ENCODE measurements around the gene HSD3B1.
"Not testable (repeated sequence)": the region's sequence is repeated elsewhere in the genome, so short reads cannot be mapped to it uniquely, and the experiment has no call there.

The HSD3B1 gene

DNA sequence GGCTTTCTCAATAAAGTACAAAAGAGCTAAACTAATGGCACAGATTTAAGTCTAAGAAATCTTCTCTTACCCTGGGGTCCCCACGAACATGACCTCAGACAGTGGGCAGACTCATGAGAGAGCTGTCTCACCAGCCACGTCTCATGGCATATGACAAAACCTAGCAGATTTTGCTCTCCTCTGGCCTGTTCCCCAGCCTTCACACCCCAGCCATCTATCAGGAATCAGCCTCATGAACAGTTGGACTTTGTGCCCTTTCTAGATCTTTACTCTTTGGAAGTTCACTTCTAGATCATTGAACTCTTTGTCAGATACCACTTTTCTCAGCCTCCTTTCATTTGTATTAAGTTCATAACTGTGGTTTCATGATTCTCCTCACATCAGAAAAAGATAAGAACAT, 14.2 kb upstream of the HSD3B1 start:
- DNase-seq = no peak

DNA sequence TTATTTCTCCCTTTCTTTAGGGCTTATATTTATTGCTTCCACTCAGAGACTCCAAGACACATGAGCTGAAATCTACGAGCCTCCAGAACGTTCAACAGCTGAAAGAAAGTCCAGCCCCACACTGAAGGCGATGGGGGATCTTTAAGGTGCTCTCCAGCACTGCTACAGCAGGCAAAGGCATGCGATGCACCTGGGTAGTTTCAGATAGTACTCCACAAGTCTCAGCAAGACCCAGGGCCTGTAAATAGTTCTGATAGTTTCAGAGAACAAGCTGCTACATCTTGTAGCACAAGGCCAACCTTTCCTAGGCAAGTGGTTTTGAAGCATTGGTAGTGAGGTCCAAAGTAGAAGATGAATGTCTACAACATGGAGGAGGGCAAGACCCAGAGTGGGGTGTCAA, 2.2 kb upstream of the HSD3B1 start:
- no peak for DNase-seq

DNA sequence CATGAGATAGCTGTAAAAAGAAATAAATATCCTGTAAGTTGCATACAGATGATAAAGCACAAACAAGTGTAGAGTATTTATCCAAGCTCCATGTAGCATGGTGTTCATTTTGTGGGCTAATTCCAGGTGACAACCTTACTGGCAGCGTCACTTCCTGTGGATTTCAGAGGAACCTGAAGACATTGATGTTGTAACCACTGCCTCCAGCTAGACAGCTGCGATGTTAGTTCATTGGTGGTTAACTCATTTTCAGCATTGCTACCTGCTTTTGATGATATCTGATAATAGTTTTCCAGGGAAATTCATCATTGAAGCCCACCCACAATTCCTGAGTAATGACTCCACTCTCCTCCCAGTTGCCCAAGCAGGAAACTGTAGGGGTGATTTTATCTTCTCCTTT, 3.0 kb downstream of the HSD3B1 start:
- no peak for DNase-seq

DNA sequence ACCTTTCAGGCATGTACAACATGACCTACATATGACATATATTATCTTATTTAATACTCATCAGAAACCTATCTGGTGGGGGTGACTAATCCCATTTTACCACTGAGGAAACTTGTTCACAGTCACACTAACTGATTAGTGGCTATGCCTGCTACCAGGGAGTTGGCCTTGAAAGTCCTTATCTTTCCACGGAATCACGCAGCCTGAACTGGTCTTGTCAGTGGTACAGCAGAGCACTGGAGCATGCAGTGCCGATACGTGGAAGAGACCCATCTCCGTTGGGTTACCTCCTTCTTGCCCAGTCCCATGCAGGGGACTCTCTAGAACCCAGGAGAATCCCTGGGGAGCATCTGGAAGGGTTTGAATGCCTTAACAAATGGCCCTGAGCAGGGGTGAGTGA, 8.2 kb downstream of the HSD3B1 start:
- DNase-seq = no peak

DNA sequence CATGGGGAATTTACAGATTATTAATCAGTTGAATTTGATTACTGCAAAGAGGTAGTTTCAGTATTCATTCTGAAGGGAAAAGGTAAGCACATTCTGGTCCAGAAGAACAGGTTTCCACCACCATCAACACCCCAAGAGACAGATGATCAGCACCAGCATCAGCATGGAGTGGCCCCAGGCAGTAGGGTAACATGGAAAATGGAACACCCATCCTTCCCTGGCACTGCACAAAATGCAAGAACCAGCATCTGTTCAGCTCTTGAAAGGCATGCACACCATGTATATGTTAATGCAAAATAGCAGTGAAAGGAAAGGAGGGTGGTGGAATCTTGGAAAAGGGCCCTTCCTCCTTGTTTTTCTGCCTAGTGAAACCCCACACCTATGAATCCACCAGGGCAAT, 9.2 kb downstream of the HSD3B1 start:
- DNase-seq = no peak

DNA sequence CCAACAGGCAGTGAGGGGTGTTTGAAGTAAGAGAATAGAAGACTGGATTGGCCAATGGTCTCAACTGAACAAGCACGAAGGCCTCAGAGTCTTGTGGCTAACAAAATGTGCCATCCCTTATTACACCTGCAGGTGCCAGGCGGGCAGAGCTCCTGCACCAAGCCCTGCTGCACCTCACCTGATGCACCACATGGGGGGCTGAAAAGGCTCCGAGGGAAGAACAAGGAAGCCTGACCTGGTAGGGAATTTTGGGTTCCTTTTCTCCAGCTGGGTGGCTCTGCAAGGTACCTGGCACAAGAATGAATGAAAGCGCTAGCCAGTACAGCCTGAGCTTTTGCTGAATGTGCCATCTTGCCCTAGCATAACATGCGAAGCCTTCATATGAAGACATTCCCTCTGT, 9.7 kb downstream of the HSD3B1 start:
- no peak for DNase-seq

DNA sequence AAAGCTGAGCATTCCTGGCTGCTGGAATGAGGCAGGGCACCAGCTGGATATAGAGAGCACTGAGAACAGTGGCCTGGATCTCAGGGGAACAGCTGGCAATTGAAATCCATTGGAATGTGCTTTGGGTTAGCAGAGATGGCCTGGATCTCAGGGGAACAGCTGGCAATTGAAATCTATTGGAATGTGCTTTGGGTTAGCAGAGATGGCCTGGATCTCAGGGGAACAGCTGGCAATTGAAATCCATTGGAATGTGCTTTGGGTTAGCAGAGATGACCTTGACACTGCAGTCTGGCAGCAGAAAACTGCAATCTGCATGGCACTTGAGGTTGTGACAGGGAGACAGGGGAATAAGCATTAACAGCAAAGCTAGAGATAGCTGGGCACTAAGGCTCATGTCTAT, 10.7 kb downstream of the HSD3B1 start:
- not testable (repeated sequence) for DNase-seq

DNA sequence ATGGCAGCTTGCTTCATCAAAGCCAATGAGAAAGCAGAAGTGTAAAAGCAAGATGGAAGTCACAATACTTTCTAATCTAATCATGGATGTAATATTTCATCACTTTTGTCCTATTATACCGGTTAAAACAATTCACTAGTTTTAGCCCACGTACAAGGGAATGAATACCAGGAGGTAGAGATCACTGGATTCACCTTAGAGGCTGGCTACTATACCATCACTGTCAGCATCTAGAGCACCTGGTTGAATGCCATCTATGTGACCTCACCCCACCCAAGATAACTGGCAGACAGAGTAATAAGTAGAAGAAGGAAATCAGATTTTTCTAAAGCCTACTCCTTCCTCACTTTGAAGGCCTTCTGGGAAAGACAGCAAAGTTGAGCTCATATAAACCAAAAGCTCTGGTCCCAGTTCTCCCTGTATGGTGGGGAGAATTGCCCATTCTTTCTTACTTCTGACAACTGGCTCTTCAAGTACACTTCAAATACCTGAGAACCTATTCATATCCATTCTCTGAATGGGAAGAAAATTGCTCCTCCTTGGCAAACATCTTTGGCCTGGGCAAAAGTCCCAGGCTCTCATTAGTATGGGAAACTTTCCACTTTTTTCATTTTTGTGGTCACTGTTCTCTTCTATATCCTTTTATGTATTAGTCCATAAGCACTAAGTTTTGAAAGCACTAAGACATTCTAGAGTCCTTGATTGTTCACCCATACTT, 24.8 kb downstream of the HSD3B1 start:
- peak; percentile 35 for DNase-seq

DNA sequence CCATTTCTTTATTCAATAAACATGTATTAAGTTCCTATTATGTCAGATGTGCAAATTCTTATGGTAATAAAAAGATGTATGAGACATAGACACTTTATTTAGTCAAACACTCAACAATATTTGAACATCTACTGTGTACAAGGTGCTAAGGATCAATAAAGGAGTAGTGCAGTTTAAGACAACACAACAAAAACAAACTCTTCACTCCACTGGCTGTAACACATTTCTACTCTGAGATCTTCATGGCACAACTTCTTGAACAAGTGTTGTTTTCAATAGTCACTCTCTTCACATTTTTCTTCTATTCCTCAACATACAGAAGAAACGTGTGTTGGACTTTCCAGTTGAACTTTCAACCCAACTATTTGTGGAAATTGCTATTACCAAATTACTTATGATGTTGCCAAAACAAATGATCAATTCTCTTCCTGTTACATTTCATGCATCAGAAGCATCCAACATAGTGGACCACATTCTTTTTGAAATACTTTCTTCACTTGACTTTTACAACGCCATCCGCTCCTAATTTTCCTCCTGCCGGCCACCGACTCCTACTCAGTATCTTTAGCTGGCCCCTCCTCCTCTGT, 25.4 kb downstream of the HSD3B1 start:
- no peak for DNase-seq

DNA sequence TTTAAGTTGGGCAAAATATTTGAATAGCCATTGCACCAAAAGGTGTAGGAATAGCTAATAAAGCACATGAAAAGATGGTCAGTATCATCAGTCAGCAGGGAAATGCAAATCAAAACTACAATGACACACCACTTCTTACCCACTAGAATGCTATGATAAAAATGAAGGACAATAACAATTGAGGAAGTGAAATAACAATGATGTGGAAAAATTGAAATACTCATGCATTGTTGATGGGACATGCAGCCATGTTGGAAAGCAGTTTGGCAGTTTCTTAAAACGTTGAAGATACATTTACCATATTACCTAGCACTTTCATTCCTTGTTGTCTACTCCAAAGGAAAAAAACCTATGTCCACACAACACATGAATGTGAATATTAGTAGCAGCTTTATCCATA, 28.4 kb downstream of the HSD3B1 start:
- DNase-seq = peak; percentile 8

DNA sequence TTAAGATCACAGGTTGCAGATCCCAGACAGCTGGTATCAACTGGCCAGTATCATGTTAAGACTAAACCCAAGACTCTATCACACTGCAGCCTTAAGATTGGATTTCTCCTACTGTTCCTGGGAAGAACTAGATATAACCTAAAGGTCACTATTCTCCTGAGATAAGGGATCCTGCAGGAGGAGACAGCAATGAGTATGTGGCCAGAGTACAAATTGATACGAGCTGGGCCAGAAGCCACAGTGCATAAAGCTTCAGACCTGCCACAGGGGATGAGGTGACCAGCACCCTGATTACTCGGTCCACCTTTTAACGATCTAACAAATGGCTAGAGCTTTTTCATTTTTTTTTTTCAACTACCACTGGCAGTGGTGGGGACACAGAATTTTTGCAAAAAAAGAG, 31.0 kb downstream of the HSD3B1 start:
- no peak for DNase-seq

DNA sequence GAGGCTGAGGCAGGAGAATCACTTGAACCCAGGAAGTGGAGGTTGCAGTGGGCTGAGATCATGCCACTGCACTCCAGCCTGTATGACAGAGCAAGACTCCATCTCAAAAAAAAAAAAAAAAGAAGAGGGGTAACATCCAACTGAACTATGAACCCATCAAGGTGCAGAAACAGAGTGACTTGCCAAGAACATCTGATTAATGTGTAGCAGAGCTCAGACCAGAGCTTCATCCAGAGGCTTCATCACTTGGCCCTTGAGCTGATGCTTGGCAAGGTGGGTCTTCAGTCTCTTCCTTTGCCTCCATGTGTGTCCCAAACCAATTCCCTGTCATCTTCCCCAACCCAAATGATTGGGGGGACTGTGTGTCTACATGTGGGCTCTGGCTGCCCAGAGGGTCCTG, 32.6 kb downstream of the HSD3B1 start:
- DNase-seq = no peak

DNA sequence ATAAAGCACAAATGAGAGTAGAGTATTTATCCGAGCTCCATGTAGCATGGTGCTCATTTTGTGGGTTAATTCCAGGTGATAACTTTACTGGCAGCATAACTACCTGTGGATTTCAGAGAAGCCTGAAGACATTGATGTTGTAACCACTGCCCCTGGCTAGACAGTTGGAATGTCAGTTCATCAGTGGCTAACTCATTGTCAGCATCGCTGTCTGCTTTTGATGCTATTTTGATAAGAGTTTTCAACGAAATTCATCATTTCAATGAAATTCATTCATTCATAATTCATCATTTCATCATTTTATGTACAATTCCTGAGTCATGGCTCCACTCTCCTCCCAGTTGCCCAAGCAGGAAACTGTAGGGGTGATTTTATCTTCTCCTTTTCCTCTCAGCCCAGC, 34.4 kb downstream of the HSD3B1 start:
- DNase-seq = no peak

DNA sequence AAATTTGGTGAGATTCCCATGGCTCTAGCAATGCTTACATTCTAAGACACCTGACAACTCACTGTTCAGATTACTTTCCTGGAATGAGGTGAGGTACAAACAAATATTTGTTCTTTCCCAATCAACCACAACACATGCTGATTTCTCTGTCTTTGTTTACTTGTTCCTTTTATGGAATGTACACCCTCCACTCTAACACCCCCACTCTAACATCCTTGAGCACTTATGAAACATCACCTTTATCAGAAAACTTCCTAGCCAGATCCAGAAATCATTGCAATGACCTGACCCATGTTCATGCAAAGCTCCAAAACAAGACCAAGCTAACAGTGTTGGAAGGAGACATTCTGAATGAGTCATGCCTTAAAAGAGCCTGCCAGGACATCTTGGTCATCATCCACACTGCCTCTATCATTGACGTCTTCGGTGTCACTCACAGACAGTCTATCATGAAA, 35.5 kb downstream of the HSD3B1 start:
- DNase-seq = no peak

DNA sequence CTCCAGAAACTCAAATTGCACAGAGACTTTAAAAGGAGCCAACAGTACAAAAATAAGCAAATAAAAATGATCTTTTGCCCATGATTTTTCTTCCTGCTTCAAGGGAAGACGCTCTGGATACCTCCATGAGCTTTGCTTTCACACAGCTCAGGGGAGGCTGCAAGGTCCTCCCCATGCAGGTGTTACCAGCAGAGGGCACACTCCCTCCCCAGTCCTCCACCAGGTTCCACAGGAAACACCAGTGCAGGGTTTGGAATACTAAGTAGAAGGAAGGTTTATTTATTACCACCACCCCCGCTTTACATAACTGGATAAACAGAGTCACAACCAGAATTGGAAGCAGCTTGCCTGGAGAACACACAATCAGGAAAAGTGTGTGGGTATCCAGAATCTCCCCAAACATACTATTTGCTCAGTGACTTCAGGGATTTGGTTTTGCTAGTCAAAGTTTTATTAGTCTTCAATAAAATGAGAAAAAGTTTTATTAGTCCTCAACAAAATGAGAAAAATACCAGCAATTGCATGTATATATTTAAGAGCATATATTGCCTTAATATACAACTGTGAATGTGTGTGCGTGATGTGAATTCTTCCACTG, 37.3 kb downstream of the HSD3B1 start:
- no peak for DNase-seq

DNA sequence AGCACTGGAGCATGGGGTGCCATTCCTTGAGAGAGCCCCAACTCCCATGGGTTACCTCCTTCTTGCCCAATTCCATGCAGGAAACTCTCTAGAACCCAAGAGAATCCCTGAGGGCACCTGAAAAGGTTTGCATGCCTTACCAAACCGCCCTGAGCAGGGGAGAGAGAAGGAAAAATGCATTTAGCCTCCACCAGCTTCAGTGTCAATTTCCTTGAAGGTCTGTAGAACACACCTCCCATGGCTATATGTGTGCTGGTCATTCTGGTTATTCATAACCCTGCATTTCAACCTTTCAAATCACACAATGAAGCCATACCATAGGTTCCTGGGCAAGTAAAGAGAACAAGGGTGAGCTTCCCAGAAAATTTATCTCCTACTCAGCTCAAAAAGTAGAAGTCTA, 39.6 kb downstream of the HSD3B1 start:
- no peak for DNase-seq

DNA sequence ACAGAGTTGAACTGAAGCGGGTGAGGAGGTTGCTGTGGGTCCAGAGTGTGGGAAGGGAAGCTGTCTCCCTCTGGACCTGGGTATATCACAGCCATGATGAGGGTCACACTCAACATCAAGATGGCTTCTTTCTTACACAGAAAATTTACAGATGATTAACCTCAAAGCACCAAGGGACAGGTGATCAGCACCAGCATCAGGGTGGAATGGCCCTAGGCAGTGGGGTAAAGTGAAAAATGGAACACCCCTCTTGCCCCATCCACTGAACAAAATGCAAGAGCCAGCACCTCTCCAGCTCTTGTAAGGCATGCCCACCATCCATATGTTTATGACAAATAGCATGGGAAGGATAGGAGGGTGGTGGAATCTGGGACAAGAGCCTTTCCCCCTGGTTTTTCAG, 40.3 kb downstream of the HSD3B1 start:
- DNase-seq = no peak

DNA sequence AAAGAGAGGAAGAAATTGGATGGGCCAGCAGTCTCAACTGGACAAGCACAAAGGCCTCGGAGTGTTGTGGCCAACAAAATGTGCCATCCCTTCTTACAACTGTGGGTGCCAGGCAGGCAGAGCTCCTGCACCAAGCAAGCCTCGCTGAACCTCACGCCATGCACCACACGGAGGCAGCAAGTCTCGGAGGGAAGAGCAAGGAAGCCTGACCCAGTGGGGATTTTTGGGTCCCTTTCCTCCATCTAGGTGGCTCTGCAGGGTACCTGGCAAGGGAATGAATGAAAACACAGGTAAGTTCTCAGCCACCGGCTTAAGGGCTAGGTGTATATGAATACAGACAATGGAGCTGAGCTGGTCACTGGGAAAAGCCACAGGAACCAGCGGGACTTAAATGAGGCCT, 40.8 kb downstream of the HSD3B1 start:
- DNase-seq = no peak

DNA sequence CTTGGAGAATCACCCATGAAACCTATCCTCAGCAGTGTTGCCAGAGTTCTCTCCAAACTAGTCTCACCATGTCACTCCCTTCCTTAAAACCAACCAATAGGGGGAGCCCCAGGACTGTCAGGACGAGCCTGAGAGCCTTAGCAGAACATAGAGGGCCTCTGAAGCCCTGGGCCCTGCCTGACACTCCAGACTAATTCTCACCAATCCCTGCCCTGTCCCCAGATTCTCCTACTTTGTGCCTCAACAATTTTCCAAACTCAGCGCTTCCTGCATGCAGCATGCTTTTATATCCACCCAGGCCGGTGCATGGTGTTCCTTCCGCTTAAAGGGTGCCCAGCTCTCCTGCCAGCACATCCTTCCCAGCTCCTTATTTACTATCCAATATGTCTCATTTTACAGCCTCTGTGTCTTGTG, 42.7 kb downstream of the HSD3B1 start:
- peak; percentile 52 for DNase-seq

DNA sequence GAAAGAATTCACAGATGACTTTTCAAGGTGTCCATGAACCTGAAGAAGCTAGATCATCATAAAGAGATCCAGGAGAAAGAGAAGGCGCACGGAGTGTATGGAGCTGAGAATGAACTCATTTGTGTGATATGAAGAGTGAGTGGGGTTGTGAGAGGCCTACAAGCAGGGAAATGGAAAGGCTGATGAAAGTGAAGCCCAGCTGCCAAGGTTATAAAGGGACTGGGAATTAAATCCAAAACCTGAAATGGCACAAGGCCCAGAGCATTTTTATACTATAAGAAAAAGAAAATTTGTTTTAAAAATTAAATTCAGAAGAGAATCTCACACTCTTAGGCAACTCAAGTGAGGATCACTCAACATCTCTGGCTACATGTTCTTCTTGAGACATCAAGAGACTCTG, 43.4 kb downstream of the HSD3B1 start:
- DNase-seq = no peak

DNA sequence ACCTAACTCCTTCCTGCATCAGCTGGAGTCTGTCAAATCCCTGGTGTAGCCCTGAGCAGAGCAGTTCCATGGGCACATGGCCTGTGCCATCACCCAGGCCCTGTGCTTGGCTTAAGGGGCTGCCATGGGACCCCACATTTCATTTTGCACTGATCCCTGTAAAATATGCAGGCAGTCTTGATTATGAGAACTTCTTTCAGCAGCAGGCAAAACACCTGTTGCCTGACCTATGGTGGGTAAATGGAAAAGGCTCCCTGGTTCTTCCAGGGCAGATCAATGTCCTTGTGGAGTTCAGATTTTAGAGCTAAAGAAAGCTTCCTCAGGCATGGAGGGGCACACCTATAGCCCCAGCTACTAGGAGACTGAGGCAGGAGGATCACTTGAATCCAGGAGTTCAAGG, 44.2 kb downstream of the HSD3B1 start:
- DNase-seq = no peak

DNA sequence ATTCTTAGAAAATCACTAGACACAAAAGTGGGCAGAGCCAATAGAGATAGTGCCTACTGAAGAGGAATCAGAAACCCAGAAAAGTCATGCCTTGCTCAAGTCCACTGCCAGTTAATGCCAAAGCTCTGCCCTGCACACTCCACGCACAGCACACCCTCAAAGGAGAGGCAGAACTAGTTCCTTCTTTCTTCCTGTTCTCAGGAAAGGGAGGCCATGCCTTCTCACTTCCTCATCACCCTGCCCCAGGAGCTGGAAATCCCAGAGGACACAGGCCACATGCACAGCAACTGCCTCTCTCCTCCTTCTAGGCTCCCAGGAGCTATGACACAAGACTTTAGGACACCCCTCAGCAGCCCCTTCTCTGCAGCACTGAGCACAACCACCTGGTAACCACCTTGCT, 45.6 kb downstream of the HSD3B1 start:
- not testable (repeated sequence) for DNase-seq

DNA sequence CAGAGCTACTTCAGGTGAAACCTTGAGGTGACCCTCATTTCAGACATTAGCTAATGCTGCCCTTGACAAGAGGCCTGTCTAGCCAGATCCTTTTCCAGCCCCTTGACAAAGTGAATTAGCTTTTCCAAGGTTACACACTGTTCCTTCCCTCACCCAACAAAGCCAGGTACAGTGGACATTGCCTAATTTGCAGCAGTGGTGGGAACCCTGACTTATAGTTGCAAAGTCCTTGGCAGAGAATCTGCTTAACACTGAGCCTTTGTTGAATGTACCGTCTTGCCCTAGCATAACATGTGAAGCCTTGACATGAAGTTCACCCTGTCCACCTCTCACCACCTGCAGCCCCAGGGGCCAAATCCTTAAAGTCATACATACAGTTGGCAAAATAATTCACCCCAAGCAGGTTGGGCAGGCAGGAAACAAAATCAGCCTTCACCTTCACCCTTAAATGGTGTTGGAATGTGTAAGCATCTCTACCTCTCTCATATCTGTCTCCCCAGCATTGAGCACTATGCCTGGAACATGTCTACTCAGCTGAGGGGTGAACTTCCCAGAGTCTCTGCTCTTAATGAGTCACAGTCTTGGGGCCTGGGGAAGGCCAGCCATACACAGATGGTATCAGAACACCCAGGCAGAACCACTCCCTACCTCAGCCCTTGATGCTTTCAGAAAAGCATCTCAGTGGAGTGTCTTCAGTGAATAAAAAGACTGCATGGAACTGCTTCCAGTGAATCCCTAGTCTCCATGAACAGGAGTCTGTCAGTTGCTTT, 46.5 kb downstream of the HSD3B1 start:
- not testable (repeated sequence) for DNase-seq

DNA sequence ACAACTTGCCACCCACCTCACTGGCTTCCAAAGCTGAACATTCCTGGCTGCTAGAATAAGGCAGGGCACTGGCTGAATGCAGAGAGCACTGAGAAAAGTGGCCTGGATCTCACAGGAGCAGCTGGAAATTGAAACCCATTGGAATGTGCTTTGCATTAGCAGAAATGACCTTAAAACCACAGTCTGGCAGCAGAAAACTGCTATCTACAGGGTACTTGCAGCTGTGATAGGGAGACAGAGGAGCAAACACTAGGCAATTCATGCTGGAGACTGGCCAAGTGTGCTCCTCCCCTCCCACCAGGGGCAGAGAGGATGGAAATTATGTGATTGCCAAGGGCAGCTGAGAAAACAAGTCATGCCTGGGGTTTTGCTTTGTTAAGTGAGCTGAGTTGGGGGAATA, 47.2 kb downstream of the HSD3B1 start:
- DNase-seq = peak; percentile 50

All from fibroblast of skin of back (primary cell).